NCI-H2107 treated with DMSO at 0.1 percent for 48 hours (cell line): ENCODE results near the gene CDC42SE1.

Source experiments
- DNase-seq: peaks from one replicate; lab custom pipeline; 2025; ENCODE audit not compliant: unreplicated experiment; lab: John Stamatoyannopoulos, UW

CDC42SE1 gene

GRCh38 chr1:151009674-151010345, 49.6 kb downstream of the CDC42SE1 start:
- no peak for DNase-seq

DNA sequence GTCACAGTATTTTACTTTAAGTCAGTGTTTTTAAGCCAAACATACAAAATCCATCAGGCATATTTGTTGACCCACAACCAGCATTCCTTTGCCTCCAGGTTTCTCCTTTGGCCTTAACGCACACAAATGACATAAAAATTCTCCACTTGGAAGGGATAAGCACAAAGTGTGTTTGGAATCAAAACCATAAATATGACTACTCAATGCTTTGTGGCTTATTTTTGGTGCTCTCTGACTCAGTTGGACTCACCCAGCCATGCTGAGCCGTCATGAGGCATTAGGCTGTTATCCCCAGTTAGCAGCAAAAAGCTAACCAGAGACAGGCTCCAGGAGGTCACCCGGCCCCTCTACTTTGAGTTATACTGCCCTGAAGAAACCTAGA, 50.2 kb downstream of the CDC42SE1 start:
- DNase-seq, result no peak

DNA sequence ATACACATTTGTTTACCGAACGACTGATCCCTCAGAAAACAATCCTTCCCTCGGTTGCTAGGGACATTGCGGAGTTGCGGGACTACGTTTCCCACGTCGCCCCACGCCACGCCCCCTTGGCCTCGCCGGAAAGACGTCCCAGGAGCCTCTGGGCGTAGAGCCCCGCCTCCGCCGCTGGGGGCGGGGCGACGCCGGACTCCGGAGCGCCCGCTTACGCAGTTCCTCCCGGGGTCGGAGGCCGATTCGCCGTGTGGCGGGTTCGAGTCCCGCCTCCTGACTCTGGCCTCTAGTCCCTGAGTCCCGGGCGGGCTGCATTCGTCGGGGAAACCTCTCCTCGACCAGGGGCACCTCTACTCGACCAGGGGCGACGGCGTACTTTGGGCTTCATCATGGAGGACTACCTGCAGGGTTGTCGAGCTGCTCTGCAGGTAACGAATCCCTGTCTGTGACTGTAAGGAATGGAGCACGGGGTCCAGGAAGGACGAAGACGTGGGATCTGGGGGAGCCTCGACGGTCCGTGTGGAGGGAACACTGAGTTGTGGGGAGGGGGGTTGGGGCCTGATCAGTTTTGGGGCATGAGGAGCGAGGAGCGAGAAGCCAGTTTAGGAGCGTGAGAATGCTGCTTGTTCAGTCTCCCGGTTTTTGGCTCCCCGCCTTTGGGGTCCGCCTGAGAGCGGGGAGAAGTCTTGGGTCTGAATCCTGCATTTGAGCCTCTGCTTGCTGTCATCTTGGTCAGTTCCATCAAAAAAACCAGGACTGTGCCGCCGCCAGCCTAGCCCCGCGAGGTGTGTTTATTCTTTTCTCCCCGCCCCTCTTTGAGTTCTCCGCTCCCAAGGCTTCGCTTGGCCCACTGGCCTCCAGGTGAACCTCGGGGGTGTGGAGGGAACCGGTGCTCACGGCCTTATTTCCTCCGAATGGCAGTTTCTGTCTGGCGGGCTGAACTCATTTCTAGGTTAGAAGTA, 50.9 kb downstream of the CDC42SE1 start, which contains the start of gene PRUNE1:
Gene PRUNE1, plus strand, starts transcription at position 206 of the 962 bp plus-strand sequence. Its CDS starts 184 bp downstream, at position 390.
- DNase-seq, result peak; percentile 86

DNA sequence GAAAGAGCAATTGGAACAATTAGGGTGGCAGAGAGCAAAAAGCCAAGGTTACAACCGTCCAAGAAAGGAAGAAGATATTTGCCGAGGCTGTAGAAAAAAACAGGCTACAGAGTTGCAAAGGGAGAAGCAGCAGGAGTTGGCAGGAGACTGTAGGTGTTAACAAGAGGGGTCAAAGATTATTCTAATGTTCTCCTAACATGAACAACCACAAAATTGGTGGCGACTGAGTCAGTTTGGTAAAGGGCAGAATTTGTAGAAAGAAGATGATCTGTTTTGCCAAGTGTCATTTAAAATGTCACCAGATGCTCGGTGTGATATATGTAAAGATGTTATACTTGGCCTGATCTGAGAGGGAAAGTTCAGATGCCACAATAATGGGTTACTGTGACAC, 51.6 kb downstream of the CDC42SE1 start:
- no peak for DNase-seq

GRCh38 chr1:151006327-151007052, 52.9 kb downstream of the CDC42SE1 start, which contains the start of gene MINDY1:
TSS of gene MINDY1 (minus strand) at chr1:151006902. CDS start at chr1:151002617, 4,285 bp downstream.
- DNase-seq, result peak; percentile 93

- no peak for DNase-seq
These were observed 53.6 kb downstream of the CDC42SE1 start for GRCh38 chr1:151005729-151006319.

GRCh38 chr1:151003180-151003579, 56.2 kb downstream of the CDC42SE1 start:
- no peak for DNase-seq

- no peak for DNase-seq
These were observed 56.8 kb downstream of the CDC42SE1 start for GRCh38 chr1:151002611-151003010.

GRCh38 chr1:151002051-151002450, 57.4 kb downstream of the CDC42SE1 start:
- no peak for DNase-seq

GRCh38 chr1:151001602-151002001, 57.8 kb downstream of the CDC42SE1 start:
- no peak for DNase-seq
